Endothelial cell (in vitro differentiated cells): ENCODE results near the gene ENTREP1. TPM values are rescaled to one million over a fixed set of nuclear protein-coding genes. Genes with fewer than 3 reads are reported as not detected.
"Not testable (repeated sequence)": the region's sequence is repeated elsewhere in the genome, so short reads cannot be mapped to it uniquely, and the experiment has no call there.

Experiments
- DNase-seq: peaks from one replicate; pipeline ENCODE4 v3.0.0; 2021; ENCODE audit warnings: low spot score
- H3K27ac Mint-ChIP-seq: one replicate; pipeline ENCODE4 v1.8.0; 2021; ENCODE audit warnings: mixed read lengths, inconsistent platforms; ENCODE audit not compliant: unreplicated experiment
- H3K27me3 Mint-ChIP-seq: one replicate; pipeline ENCODE4 v1.8.0; 2021; ENCODE audit warnings: mild to moderate bottlenecking, moderate library complexity, mixed read lengths, inconsistent platforms; ENCODE audit not compliant: unreplicated experiment
- H3K36me3 Mint-ChIP-seq: one replicate; pipeline ENCODE4 v1.8.0; 2021; ENCODE audit warnings: mild to moderate bottlenecking, low read depth, mixed read lengths, inconsistent platforms; ENCODE audit not compliant: unreplicated experiment
- H3K4me1 Mint-ChIP-seq: one replicate; pipeline ENCODE4 v1.8.0; 2021; ENCODE audit warnings: mild to moderate bottlenecking, mixed read lengths, inconsistent platforms; ENCODE audit not compliant: unreplicated experiment
- H3K4me3 Mint-ChIP-seq: one replicate; pipeline ENCODE4 v1.8.0; 2021; ENCODE audit warnings: mild to moderate bottlenecking, mixed read lengths, inconsistent platforms; ENCODE audit not compliant: unreplicated experiment
- H3K9me3 Mint-ChIP-seq: one replicate; pipeline ENCODE4 v1.8.0; 2021; ENCODE audit warnings: mixed read lengths, inconsistent platforms; ENCODE audit not compliant: unreplicated experiment
- CTCF ChIP-seq: fragments of 200-600 bp; sonication (generic); IDR thresholded peaks from one replicate; pipeline ENCODE4 v1.5.0; 2021; ENCODE audit warnings: antibody characterized with exemption; ENCODE audit not compliant: unreplicated experiment
- total RNA-seq: library from RNA; stranded (reverse); fragmentation: NEBNext Ultra II Directional; extraction: Animal tissue kit (Norgen Biotek cat#: 25700); gene quantifications from one replicate; pipeline ENCODE4 v1.2.1, GENCODE V29; 2021; ENCODE audit not compliant: unreplicated experiment

The ENTREP1 gene
- total RNA-seq, 1 donor from 2014 or later: 11.8 TPM

GRCh38 chr9:69396759-69397158 is 71.7 kb downstream of the ENTREP1 start:
- Mint-ChIP-seq H3K9me3 (no peaks in the 10 kb centered on the region), H3K4me1 (peaks cover 3% of the 10 kb centered on the region), H3K27me3 (peaks cover 1% of the 10 kb centered on the region), H3K27ac (no peak overlapping the region), H3K36me3 (no peaks in the 10 kb centered on the region), H3K4me3 (no peak overlapping the region)
- TF ChIP-seq CTCF: no peak
- no peak for DNase-seq

- Mint-ChIP-seq H3K36me3 (no peaks in the 10 kb centered on the region), H3K27ac (no peak overlapping the region), H3K4me1 (no peaks in the 10 kb centered on the region), H3K27me3 (peaks cover 3% of the 10 kb centered on the region), H3K9me3 (no peaks in the 10 kb centered on the region), H3K4me3 (no peak overlapping the region)
- DNase-seq: no peak
- no peak for TF ChIP-seq CTCF
Measured at GRCh38 chr9:69397384-69398214, 72.6 kb downstream of the ENTREP1 start.

GRCh38 chr9:69400470-69400869 is 75.5 kb downstream of the ENTREP1 start:
- Mint-ChIP-seq H3K27ac (no peak overlapping the region), H3K36me3 (peaks cover 3% of the 10 kb centered on the region), H3K9me3 (no peaks in the 10 kb centered on the region), H3K4me3 (no peak overlapping the region), H3K27me3 (peaks cover 6% of the 10 kb centered on the region), H3K4me1 (no peaks in the 10 kb centered on the region)
- no peak for TF ChIP-seq CTCF
- no peak for DNase-seq

GRCh38 chr9:69409936-69410335 is 84.9 kb downstream of the ENTREP1 start:
- not testable (repeated sequence) for H3K9me3 Mint-ChIP-seq, H3K27me3 Mint-ChIP-seq, H3K4me3 Mint-ChIP-seq, H3K4me1 Mint-ChIP-seq, H3K36me3 Mint-ChIP-seq, DNase-seq
- peak overlapping the region; percentile 3 for H3K27ac Mint-ChIP-seq

- Mint-ChIP-seq H3K9me3 (no peaks in the 10 kb centered on the region), H3K4me3 (no peak overlapping the region), H3K4me1 (no peaks in the 10 kb centered on the region), H3K27ac (no peak overlapping the region), H3K36me3 (peaks cover 6% of the 10 kb centered on the region), H3K27me3 (peaks cover 2% of the 10 kb centered on the region)
- no peak for TF ChIP-seq CTCF
- no peak for DNase-seq
Measured at GRCh38 chr9:69411246-69411645, 86.2 kb downstream of the ENTREP1 start.
